ENCODE data around the gene CHP1. TPM values are rescaled to one million over a fixed set of nuclear protein-coding genes. Genes with fewer than 3 reads are reported as not detected.

CHP1 gene
- 145 and 162 TPM in 2 replicates for total RNA-seq

GRCh38 chr15:41230650-41231421 is at the start of gene CHP1, which contains the start of gene EXD1:
Gene CHP1 (plus strand): TSS chr15:41231268. CDS start chr15:41231383, 115 bp downstream.
Gene EXD1 (minus strand): TSS chr15:41230757. CDS start chr15:41226575, 4,182 bp downstream.

Other genes with a start within 250 kb of the CHP1 start
- gene INO80, start 115.0 kb upstream of the CHP1 start, total RNA-seq, result 12.7 and 18.3 TPM in 2 replicates
- not detected in 2 replicates for gene EXD1, start 511 bp upstream of the CHP1 start, total RNA-seq
- gene OIP5, start 101.3 kb downstream of the CHP1 start, total RNA-seq, result 15.2 and 23.1 TPM in 2 replicates
- 60.8 and 86.1 TPM in 2 replicates for gene NUSAP1, start 101.6 kb downstream of the CHP1 start, total RNA-seq
- 36.3 and 40.4 TPM in 2 replicates for gene NDUFAF1, start 171.2 kb downstream of the CHP1 start, total RNA-seq
- 13.5 and 14.4 TPM in 2 replicates for gene RTF1, start 185.8 kb downstream of the CHP1 start, total RNA-seq